SH-SY5Y (cell line): ENCODE measurements around the gene UST.

Experiments used
- GATA2 ChIP-seq: IDR thresholded peaks from 2 replicates; pipeline ENCODE4 v1.6.1; 2011; ENCODE audit warnings: mild to moderate bottlenecking, low read depth, low read length
- GATA3 ChIP-seq: IDR thresholded peaks from 2 replicates; pipeline ENCODE4 v1.6.1; 2011; ENCODE audit warnings: low read depth, mild to moderate bottlenecking, low read length, moderate library complexity

- no peak for TF ChIP-seq GATA2
- no peak for TF ChIP-seq GATA3
These were observed 338.2 kb downstream of the UST start for GRCh38 chr6:149084808-149085556.
